Measurements from ENCODE around the gene ETV6.

Gene ETV6

GRCh38 chr12:11672256-11673191, 23.1 kb downstream of the ETV6 start:
- no peak overlapping the region for H3K4me2 ChIP-seq (ENCODE audit: low read depth, low read length, poor library complexity, severe bottlenecking)
- H3K4me1 ChIP-seq (ENCODE audit: insufficient read depth, low read length, poor library complexity, severe bottlenecking): peaks cover 5% of the 10 kb centered on the region
- H4K20me1 ChIP-seq (ENCODE audit: insufficient read depth, low read length, poor library complexity, severe bottlenecking): peaks cover 87% of the 10 kb centered on the region
- H3K9ac ChIP-seq (ENCODE audit: low read depth, low read length, poor library complexity, severe bottlenecking): no peak overlapping the region
- no peaks in the 10 kb centered on the region for H3K9me2 ChIP-seq (replicated peaks; ENCODE audit: low read depth, low read length)
- H3F3A ChIP-seq (ENCODE audit: low read depth): no peaks in the 10 kb centered on the region
- no peak overlapping the region for H3K4me3 ChIP-seq (ENCODE audit: low read length, poor library complexity, severe bottlenecking)
- no peak overlapping the region for H2AFZ ChIP-seq (ENCODE audit: low read length)
- no peaks in the 10 kb centered on the region for H3K9me3 ChIP-seq (ENCODE audit: insufficient read depth, low read depth, low read length)
- H3K79me2 ChIP-seq (ENCODE audit: insufficient read depth, low read length): peaks cover 100% of the 10 kb centered on the region
- peaks cover 20% of the 10 kb centered on the region; the same call in 1 of the 2 replicates for H3K36me3 ChIP-seq (ENCODE audit: insufficient read depth, low read length)
- no peak for TF ChIP-seq EZH2phosphoT487 (IDR thresholded peaks at IDR 0.05; ENCODE audit: borderline replicate concordance)
- TF ChIP-seq CTCF (conservative IDR thresholded peaks at IDR 0.05; ENCODE audit: low read length): no peak
- no peaks in the 10 kb centered on the region for H3K27me3 ChIP-seq (ENCODE audit: insufficient read depth, low read length, poor library complexity, severe bottlenecking)

- peaks cover 5% of the 10 kb centered on the region for H3K4me1 ChIP-seq (ENCODE audit: insufficient read depth, low read length, poor library complexity, severe bottlenecking)
- TF ChIP-seq EZH2phosphoT487 (IDR thresholded peaks at IDR 0.05; ENCODE audit: borderline replicate concordance) (no peak), CTCF (conservative IDR thresholded peaks at IDR 0.05; ENCODE audit: low read length) (no peak)
- H3K36me3 ChIP-seq (ENCODE audit: insufficient read depth, low read length): peaks cover 33% of the 10 kb centered on the region; the same call in 1 of the 2 replicates
- no peak overlapping the region for H3K9ac ChIP-seq (ENCODE audit: low read depth, low read length, poor library complexity, severe bottlenecking)
- H3K9me3 ChIP-seq (ENCODE audit: insufficient read depth, low read depth, low read length): no peaks in the 10 kb centered on the region
- H3K4me3 ChIP-seq (ENCODE audit: low read length, poor library complexity, severe bottlenecking): no peak overlapping the region
- H4K20me1 ChIP-seq (ENCODE audit: insufficient read depth, low read length, poor library complexity, severe bottlenecking): peaks cover 90% of the 10 kb centered on the region
- no peaks in the 10 kb centered on the region for H3K9me2 ChIP-seq (replicated peaks; ENCODE audit: low read depth, low read length)
- peaks cover 100% of the 10 kb centered on the region for H3K79me2 ChIP-seq (ENCODE audit: insufficient read depth, low read length)
- H3K4me2 ChIP-seq (ENCODE audit: low read depth, low read length, poor library complexity, severe bottlenecking): no peak overlapping the region
- H3K27me3 ChIP-seq (ENCODE audit: insufficient read depth, low read length, poor library complexity, severe bottlenecking): no peaks in the 10 kb centered on the region
- no peak overlapping the region for H2AFZ ChIP-seq (ENCODE audit: low read length)
- H3F3A ChIP-seq (ENCODE audit: low read depth): no peaks in the 10 kb centered on the region
Measured at GRCh38 chr12:11673666-11674461, 24.4 kb downstream of the ETV6 start.

- TF ChIP-seq CTCF (conservative IDR thresholded peaks at IDR 0.05; ENCODE audit: low read length) (no peak), EZH2phosphoT487 (IDR thresholded peaks at IDR 0.05; ENCODE audit: borderline replicate concordance) (no peak)
- no peaks in the 10 kb centered on the region for H3F3A ChIP-seq (ENCODE audit: low read depth)
- no peak overlapping the region for H3K9ac ChIP-seq (ENCODE audit: low read depth, low read length, poor library complexity, severe bottlenecking)
- H3K27me3 ChIP-seq (ENCODE audit: insufficient read depth, low read length, poor library complexity, severe bottlenecking): no peaks in the 10 kb centered on the region
- no peak overlapping the region for H2AFZ ChIP-seq (ENCODE audit: low read length)
- H4K20me1 ChIP-seq (ENCODE audit: insufficient read depth, low read length, poor library complexity, severe bottlenecking): peaks cover 88% of the 10 kb centered on the region
- H3K79me2 ChIP-seq (ENCODE audit: insufficient read depth, low read length): peaks cover 100% of the 10 kb centered on the region
- no peak overlapping the region for H3K4me2 ChIP-seq (ENCODE audit: low read depth, low read length, poor library complexity, severe bottlenecking)
- peaks cover 5% of the 10 kb centered on the region for H3K4me1 ChIP-seq (ENCODE audit: insufficient read depth, low read length, poor library complexity, severe bottlenecking)
- H3K4me3 ChIP-seq (ENCODE audit: low read length, poor library complexity, severe bottlenecking): no peak overlapping the region
- H3K9me2 ChIP-seq (replicated peaks; ENCODE audit: low read depth, low read length): no peaks in the 10 kb centered on the region
- peaks cover 41% of the 10 kb centered on the region; the same call in 1 of the 2 replicates for H3K36me3 ChIP-seq (ENCODE audit: insufficient read depth, low read length)
- no peaks in the 10 kb centered on the region for H3K9me3 ChIP-seq (ENCODE audit: insufficient read depth, low read depth, low read length)
Measured at GRCh38 chr12:11674894-11675390, 25.5 kb downstream of the ETV6 start.
